Epidermal melanocyte (primary cell): ENCODE data around the gene TBC1D22A.

Source experiments
- DNase-seq: peaks from one replicate; pipeline ENCODE4 v3.0.0; 2011; ENCODE audit warnings: low spot score; ENCODE audit not compliant: insufficient read length

TBC1D22A gene

DNA sequence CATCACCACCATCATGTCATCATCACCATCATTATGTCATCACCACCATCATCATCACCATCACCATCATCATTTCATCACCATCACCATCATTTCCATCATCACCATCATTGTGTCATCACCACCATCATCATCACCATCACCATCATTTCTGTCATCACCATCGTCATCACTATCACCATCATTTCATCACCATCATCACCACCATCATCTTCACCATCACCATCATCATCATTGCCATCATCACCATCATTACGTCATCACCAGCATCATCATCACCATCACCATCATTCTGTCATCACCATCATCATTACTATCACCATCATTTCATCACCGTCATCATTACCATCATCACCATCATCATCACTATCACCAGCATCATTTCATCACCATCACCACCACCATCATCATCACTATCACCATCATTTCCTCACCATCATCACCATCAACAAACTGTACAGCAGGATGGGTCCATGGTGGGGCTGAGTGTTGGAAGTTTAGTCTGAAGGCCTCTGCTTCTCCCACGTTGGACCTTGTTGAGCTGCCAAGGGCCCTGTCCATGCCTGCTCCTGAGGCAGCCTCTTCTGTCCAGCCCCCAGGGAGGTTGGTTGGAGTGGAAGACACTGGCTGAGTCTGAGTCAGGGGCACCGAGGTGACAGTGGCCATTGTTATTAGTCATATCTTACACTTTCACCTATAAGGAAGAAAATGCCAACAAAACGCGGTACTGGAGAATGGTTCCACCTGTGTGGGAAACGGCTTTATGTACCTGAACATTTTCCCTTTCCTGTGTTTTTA is 247.1 kb downstream of the TBC1D22A start:
- DNase-seq = no peak

DNA sequence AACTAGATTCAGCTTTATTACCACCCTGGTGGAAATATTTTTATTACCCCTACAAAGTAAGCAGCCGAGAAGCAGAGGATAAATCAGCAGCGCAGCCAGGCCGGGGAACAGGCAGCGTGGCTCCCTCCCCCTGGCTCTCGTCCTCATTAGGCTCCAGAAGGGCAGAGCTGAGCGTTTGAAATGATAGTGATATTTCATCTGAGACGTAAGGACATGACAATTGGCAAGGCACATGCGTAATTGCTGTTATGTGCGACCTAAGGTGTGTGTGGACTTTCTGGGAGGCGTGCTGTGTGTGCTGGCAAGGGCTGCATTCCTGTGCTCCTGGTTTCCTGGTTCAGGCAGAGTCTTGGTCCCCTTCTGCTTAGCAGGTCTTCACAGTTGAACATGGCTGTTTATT is 247.8 kb downstream of the TBC1D22A start:
- DNase-seq = no peak

DNA sequence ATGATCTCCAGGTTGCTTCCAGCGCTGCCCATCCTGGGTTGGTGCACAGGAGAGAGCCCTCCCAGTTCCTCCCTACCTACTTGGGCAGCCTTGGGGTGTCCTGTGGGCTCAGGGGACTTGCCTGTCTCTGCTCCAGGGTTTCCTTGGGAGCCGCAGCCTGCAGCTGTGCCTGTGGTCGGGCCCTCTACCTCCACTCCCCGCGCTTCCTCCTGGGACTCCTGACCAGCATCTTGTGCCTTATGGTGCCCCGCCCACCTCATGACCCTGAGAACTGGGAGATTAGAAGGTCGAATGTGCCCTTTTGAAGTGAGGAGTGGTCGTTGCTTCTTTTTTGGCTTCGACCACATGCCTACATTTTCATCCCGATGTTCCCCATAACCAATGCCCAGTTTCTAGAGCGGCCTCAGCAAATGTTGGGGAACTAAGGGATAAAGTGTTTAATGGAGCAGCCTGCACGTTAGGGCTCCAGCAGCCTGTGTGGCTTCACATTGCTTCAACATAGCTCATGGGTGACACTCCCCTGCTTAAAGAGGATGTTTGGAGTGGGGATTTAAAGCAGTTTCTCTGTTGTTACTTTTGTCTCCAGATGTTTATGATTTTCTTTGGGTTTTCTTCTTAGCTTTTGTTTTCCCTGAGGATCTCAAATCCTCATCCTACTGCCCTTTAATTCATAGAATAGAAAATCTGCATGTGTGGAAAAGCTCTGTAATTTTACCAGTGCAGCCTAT is 248.8 kb downstream of the TBC1D22A start:
- no peak for DNase-seq

DNA sequence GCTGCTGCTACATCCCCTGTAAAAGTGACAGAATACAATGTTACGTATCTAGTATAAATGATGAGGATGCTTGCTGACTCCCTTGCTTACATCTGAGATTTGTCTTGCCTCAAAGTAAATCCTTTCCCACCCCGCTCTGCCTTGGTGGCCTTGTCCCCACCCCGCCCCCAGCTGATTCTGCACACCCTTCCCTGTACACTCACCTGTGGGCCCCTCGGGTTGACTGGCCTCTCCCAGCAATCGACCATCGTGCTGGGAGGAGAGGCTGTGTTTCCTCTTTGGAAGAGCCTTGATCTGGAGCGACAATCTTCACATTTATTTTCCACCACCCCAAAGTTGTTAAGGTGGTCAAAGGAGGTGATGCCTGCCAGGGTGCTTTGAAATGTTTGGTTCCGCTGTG is 249.4 kb downstream of the TBC1D22A start:
- DNase-seq = no peak

DNA sequence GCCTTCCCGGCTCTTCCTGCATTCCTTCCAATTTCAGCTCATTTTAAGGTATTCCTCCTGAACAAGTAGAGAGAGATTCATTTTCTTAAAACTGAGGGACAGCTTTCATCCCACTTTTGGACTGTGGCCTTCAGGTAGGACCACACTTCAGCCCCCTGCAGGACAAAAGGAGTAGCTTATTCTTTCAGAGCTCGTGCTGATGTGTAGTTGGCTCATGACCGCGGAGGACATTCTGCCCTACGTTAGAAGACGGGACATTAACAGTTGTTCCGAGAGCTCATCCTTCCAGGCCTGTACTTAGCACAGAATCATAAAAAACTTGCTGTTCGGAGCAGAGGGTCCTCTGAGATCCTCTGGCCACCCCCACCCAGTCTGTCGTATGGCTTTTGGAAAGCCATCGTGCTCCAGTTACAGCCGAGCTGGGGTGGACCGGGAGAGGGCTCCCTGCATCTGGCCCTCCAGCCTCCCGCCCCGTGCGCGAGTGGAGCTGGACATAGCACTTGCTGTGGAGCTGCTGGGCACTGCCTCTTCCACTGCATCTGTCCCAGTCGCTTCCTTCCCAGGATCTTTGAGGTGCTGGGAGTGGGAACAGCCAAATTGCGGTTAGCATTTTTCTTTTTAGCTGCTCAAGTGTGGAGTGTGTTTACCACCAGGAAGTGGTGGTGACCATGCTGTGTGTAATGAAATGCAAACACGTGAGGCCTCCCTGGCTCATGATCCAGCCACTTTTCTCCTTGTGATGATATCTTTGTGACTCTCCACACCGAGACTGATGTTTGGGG is 250.3 kb downstream of the TBC1D22A start:
- DNase-seq = no peak

DNA sequence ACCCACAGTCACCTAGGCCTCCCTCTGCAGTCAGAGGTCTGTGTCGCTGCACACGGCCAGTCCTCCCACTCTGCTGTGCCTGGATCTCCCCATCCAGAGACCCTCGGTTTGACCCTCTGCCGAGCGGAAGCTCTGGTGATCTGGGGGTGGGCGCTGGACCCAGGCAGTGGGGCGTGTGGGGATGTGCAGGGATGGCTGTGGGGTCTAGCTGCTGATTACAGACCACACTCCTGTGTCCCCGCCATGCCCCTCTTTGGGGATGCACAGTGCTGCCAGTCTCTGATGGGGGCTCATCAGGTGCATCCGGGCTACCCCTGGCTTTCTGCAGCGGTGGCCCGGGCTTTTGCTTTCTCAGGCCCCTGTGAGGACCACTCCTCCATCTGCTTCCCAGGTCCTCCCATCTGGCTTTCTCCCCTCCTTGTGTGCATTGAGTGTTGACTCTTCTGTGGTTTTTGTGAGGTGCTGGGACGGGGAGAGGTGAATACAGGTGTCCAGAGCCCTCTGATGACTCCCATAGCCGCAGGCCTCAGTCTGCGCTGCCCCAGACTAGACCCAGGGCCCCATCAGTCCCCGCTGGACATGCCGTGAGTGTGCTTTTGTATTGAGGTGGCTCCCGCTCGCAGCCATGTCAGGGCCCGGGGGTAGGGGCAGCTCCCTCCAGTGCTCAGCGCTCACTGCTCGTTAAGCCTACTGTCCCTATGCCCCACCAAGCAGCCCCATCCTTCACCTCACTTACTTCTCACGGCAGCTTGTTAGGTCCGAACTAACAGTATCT is 251.6 kb downstream of the TBC1D22A start:
- DNase-seq = no peak

DNA sequence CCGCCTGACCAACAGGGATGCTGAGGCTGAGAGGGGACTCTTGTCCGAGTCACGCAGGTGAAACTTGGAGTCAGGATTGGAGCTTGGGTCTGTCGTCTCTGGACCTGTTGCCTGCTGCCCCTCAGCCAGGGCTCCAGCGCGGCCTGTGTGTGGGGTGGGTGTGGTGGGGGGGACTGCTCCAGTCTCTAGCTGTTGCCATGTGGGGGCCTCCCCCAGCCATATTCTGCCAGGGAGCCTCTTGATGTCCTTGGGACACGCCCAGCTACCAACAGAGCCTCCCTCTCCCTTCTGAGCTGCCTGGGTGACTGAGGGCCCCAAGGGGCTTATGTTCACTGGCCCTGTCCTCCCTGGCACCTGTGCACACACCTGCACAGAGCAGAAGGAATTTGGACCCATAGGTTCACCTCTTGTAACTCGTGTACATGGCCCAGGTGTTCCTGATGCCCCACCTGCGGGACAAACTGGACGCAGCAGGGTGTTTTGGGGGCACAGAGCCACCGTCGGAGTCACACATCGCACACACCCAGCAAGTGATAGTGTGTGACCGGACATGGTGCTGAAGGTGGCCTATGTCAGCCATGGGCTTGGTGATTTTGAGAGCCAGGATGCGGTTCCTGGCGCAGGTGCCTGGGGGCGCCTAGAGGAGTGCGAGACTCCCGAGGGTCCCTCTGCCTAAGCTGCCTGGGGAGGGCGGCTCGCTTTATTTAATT is 252.3 kb downstream of the TBC1D22A start:
- no peak for DNase-seq

DNA sequence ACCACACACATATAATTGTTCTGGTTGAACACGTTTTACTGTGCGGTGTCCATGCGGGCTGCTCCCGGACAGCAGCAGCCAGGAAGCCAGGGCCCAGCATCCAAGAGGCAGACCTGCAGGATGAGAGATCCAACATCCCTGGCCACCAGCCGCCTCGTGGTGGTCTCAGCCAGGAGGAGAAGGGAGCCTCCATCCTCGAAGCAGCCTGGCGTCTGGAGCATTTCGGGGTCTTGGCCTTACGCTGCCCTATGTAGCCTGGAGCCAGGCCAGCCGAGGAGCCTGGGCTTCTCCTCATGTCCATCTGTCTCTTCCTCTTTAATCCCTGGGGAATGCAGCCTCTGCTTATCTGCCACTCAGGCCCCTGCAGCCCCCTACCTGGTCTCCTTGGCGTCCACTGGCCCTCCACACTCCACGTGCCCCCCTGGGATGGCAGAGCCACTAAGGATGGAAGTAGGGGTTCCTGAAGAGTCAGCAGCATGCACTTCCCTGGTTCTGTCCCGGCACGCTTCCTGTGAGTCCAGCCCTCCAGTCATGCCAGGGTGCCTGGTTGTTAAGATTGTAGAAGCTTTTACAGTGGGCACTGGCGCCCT is 253.2 kb downstream of the TBC1D22A start:
- DNase-seq = no peak

DNA sequence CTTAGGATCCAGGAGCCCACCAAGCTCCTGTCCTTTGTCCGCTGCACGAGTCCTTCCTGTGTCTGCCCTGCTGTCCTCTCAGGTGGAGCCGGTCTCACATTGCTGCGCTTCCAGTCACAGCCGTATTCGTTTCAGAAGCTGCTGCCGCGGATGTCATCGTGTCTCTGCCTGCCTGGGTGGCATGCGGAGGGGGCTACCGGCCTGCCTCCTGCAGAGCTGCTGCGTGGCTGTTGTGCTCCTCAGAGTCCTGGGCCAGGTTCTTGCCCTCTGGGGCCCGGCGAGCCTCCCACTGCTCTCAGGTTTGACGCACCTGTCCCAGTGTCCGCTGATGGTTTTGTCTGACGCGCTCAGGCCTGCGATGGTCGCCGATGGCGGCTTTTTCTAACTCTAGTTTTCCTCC is 254.2 kb downstream of the TBC1D22A start:
- no peak for DNase-seq

DNA sequence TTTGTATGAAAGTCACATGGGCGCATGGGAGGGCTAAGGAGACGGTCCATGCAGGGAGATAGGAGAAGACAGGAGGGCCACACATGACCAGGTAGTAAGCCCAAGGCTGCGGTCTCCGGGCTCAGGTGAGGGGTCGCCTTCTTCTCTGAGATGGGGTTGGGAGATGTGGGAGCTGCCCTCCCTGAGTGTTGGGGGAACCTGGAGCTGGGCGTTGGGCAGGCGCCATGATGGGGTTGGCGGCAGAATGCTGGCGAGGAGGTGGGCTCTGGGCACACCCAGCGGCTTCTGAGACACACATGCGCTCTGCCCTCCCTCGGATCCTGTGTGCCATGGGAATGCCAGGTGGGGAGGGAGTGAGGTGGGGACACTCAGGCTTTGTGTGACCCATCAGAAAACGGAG is 254.8 kb downstream of the TBC1D22A start:
- DNase-seq = no peak

DNA sequence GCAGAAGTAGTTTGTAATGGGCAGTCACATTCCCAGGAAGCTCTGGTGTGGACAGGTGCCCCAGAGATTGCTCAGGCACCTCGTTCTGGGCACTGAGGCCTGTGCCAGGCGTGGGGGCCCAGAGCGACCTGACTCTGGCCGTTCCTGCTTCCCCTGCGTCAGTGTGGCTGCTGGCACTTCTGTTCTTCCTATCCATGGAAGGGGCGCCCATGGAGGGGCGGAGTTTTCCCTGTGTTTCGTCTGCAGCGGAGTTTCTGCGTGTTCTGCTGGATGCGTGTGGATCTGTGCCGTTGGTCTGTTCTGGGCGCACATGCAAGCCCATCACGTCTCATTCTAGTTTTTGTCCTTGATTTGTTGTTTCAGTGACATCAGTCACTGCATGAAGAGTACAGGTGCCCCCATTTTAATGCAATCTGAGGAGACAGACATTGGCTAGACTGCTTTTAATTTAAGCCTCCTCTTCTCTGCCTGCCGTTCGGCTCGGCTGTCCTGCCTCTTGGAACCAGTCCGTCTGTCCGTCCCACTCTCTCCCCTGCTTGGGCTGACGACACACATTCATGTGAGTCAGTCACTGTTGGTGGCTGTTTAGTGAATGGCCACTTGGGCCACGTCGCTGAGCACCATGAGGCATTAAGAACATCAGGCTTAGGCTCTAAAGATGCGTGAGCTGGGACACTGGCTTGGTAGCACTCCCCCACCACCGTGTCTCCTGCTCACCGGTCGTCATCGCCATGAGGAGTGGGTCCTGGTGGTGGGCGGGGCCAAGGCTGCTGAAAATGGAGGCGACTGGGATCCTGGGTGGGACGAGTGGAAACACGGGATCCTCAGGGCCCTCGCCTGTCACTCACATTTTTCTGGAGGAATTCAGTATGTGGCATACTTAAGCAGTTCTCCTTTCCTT is 255.8 kb downstream of the TBC1D22A start:
- no peak for DNase-seq

DNA sequence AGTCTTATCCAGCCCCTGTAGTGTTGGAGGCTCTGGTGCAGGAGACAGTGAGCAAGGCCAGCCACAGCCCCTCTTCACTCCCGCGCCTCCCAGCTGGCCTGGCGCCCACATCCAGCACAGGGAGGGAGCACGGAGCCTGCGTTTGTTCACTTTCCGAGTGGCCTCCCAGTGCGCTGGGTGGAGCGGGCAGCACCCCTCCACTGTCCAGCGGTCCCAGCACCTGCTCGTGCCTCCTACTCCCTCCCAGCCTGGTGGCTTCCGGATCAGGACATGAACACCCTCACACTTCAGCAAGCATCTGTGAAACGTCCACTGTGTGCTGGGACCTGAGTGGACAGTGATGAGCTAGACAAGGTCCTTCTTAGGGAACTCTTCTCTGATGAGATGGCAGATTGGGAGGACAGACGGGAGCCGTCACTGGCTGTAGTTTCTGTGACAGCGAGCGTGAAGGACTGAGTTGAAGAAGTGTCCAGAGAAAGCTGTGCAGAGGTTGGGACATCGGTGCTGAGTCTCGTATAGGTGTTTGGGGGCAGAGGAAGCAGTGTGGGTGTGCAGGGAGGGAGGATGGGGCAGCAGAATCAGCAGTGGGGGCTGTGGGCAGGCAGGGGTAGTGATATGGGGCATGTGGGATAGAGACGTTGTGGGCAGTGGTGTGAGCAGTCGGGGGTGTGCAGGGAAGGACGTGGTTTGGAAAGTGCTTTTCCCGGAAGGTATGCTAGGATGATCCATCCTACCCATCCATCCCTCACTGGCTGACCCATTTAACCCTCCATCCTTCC is 256.8 kb downstream of the TBC1D22A start:
- no peak for DNase-seq

DNA sequence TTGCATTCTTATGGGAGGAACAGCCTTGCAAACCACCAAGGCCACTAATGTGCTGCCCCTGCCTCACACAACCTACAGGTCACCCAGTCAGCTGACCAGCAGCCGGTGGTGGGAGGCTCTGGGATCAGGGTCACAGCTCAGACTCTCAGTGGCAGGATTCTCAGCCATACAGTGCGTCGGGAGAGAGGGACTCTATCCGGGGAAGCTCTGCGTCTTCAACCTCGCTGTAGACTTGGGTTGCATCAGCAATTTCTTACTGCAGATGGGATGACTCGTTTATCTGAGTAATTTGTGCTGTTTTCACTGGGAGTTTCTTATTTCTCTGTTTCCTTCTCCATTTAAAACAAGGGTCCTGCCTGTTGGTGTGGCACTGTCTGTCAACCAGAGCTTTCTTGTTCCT is 257.7 kb downstream of the TBC1D22A start:
- no peak for DNase-seq

DNA sequence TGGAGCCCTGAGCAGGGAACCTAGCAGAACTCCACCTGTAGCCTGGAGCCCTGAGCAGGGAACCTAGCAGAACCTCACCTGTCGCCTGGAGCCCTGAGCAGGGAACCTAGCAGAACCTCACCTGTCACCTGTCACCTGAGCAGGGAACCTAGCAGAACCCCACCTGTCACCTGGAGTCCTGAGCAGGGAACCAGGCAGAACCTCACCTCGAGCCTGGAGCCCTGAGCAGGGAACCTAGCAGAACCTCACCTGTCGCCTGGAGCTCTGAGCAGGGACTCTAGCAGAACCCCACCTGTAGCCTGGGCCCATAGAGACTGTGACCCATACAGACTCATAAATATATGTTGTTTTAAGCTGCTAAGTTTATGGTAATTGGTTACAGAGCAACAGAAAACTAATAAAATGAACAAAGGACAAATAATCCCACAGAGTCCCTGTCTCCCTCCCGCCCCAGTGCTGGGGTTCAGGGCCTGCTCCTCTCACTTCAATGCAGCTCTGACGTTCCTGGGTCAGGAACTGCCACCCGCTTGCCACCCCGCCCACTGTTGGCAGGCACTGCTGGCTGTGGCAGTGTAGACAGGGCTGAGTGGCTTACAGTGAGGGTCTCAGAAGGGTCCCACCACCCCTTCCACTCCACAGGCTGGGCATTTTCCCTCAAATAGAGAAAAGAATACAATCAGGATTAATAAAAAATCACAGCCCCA is 259.1 kb downstream of the TBC1D22A start:
- no peak for DNase-seq

DNA sequence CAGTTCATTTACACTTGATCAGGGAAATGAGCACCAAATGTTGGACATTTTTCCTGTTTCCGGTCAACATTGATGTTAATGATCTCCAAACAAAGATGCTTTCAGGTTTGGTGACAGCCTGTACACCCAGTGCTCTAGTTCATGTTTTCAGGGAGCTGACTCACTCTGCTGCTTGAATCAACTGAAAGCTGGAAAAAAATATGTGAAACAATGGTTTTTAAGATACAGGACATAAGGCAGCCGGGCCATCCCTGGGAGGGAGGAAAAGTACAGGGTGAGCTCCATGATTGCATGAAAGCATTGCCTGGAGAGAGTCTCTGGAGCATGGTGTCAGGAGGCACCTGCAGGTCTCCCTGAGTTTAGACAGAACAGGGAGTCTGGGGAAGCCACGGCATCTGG is 259.6 kb downstream of the TBC1D22A start:
- DNase-seq = no peak

DNA sequence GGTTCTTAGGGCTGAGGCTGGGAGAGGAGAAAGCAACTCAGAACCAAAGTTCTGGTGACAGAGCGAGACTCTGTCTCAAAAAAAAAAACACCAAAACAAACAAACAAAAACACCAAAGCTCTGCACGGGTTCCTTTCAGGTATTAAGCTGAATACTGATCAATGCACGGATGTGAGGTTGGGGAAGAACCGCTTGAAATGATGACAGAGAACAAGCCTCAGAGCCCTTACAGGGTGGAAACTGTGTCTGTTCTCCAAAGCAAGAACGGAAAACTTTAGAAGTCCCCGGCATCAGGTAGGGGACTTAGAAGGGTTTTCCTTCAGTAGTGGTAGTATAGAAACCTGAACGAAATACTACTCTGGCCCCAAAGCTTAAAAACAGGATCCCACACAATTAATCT is 260.0 kb downstream of the TBC1D22A start:
- no peak for DNase-seq

DNA sequence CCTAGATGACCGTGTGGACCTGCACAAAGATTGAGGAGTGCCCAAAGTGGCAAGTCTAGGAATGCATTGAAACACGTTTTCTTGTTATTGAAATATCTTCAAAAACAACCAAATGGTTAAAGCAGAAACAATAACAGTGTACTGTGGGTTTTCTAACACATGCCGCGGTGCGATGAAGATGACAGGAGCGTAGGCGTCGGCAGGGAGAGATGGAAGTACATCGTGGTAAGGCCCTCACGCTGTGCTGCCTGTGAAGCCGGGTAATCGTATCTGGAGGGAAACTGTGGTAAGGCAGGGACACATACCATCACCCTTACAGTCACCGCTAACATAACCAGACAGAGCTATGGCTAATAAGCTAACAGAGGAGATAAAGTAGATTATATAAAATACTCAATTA is 261.4 kb downstream of the TBC1D22A start:
- no peak for DNase-seq

DNA sequence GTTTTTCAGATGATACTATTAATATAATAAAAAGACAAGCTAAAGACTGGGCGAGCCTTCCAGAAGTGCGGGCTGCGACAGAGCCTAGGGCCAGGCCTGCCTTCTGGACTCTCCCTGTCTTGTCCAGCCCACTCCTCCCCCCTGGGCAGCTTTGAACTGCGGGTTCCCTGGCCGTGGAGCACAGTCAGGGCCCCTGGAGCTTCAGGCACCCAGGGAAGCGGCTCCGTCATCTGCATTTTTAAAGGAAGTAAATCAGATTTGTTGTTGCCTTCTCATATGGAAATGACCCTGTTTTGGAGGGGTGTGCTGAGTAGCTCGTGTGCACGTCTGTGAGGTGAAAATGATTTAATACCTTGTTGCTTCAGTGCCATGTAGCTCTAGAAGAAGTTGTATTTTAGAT is 265.3 kb downstream of the TBC1D22A start:
- DNase-seq = no peak
